GM13977 (cell line): ENCODE data around the gene PARL.

Experiments used
- DNase-seq: peaks from one replicate; pipeline ENCODE4 v3.0.0; 2012; ENCODE audit warnings: low spot score
- CTCF ChIP-seq: IDR thresholded peaks from 2 replicates; pipeline ENCODE4 v1.5.1; 2012; ENCODE audit warnings: mild to moderate bottlenecking, control low read depth; ENCODE audit not compliant: insufficient read depth; ENCODE audit errors: extremely low read depth, missing control alignments
- in situ Hi-C: fragments of 300-500 bp; cut with MboI; formaldehyde crosslinking; loops from one replicate; pipeline ENCODE4 v1.12.0; 2022; ENCODE audit warnings: low sequenced_read_pairs, low pct_unique_long_range_greater_than_20kb, mixed read lengths, inconsistent platforms; ENCODE audit not compliant: unreplicated experiment

PARL gene

DNA sequence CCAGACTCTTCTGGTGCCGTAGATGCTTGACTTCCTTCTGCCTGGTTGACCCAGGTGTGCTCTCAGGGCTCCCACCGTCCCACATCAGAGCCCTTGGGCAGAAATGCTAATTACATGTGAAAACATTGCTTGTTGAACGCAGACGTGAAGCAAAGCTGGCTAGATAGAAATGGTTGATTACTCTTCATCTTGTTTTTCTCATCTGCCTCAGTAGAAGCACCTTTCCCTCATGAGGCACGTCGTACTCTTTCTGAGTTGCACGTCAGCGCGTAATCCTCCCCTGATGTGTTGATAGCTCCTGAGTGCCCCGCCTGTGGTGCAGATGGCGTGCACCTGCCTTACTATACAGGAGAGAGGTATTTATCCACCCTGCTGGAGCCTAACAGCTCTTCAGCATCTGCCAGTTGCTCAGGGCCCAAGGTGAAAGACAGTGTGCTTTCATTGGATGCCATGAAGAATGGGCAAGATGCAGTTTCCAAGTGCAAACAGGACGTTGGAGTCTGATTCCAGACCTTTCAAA is 77.4 kb downstream of the PARL start:
- no peak for TF ChIP-seq CTCF
- DNase-seq = no peak
- in situ Hi-C loops = no loop called here

DNA sequence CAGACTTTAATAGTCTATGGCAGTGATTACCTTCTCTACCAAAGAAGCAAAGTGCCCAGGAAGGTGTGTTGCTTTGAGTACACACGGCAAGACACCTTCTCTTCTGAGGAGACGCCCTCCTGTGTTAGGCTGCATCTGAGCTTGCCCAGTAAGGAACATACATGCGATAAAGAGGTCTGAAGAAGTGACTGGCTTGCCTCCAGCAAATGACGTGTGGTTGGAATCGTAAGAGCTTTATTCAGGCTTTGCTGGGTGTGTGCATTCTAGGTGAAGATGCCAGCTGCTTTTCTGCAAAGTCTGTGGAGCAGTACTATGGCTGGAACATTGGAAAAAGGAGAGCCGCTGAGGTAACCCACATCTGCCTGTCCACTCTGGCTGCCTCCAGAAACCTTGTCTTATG is 81.7 kb downstream of the PARL start:
- no peak for DNase-seq
- TF ChIP-seq CTCF = no peak
- in situ Hi-C loops = no loop called here

DNA sequence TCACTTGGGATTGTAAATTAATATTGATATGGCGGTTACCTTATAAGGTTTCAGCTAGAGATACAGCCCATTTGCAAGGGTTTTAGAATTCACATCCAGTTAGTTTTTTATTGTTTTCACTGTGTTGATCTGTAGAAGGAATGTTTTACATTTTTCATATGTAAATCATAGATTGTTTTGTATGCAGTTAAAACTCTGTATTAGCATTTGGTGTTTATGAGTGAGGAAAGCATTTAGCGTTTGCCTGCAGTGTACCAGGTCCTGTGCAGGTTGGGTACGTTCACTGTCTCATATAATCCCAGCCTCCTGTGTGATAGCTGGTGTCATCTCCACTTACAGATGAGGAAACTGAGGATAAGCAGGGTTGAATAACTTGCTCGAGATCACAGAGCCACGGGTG is 83.1 kb downstream of the PARL start:
- TF ChIP-seq CTCF = no peak
- no peak for DNase-seq
- in situ Hi-C loops = no loop called here

- TF ChIP-seq CTCF = no peak
- in situ Hi-C loops = no loop called here
Observed at GRCh38 chr3:183800243-183800863, 84.3 kb downstream of the PARL start.

GRCh38 chr3:183799461-183799860 is 85.2 kb downstream of the PARL start:
- in situ Hi-C loops = no loop called here
- no peak for TF ChIP-seq CTCF
- DNase-seq = no peak

More at GRCh38 chr3:183800243-183800863, 84.3 kb downstream of the PARL start:
- no peak for DNase-seq

DNA sequence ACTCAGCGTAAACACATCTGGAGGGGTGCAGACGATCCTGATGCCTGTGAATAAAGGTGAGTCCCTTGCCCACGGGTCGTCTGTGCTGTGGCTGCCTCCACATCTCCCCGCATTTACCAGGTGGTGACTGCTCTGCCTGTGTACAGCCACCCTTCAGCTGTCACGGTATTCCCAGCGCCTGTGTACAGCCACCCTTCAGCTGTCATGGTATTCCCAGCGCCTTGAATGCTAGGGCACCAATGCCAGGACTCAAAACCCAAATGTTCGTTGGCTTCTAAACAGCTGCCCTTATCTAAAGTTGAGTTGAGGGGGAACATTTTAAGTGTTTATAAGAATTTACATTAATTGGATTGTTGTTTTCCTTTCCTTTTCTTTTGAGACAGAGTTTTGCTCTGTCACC is 86.7 kb downstream of the PARL start:
- no peak for DNase-seq
- in situ Hi-C loops = no loop called here
- TF ChIP-seq CTCF = no peak
